Liver (tissue), 3 donors: ENCODE measurements around the gene PELI2.

Source experiments
- JUND ChIP-seq, 2 donors: IDR thresholded peaks; 2 replicates each; pipeline ENCODE4 v1.6.1; 2016; ENCODE audit warnings: antibody characterized with exemption in 2 of 2
- RAD21 ChIP-seq, 2 donors: IDR thresholded peaks; 2 replicates each; pipeline ENCODE4 v1.6.1; 2016; ENCODE audit warnings: antibody characterized with exemption in 2 of 2, mild to moderate bottlenecking in 2 of 2
- SP1 ChIP-seq: IDR thresholded peaks from 2 replicates; pipeline ENCODE4 v1.6.1; 2018; ENCODE audit warnings: antibody characterized with exemption, mild to moderate bottlenecking
- TF ChIP-seq, protein P1 (sequence below): IDR thresholded peaks from 2 replicates; pipeline ENCODE4 v1.6.1; 2016; ENCODE audit warnings: antibody characterized with exemption
- TF ChIP-seq, protein P2 (sequence below): IDR thresholded peaks from 2 replicates; pipeline ENCODE4 v1.6.1; 2016; ENCODE audit warnings: antibody characterized with exemption, mild to moderate bottlenecking
- TF ChIP-seq, protein P3 (sequence below): fragments of 150-350 bp; IDR thresholded peaks from 2 replicates; pipeline ENCODE4 v1.5.1; 2017; ENCODE audit warnings: improper control_type of control experiment, low read depth, low read length; ENCODE audit not compliant: missing input control
- donor health status: healthy.
- donor health status: healthy.

DNA sequence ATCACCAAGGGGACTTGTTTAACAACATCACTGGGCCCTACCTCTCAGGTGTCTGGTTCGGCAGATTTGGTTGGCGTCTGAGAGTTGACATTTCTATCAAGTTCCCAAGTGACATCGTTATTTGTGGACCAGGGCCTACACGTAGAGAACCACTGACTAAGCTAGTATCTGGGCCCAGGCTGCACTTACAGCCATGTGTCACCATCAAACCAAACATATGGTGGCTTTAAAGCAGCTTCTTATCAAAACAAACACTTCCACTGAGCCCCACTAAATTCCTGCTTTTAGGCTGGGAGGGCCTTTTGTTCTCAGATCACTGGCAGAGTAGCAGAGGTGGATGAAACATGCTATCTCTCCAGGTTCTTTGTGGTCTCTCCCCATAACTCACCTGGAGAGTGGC is 220.5 kb downstream of the PELI2 start:
- TF ChIP-seq, protein P1, sequence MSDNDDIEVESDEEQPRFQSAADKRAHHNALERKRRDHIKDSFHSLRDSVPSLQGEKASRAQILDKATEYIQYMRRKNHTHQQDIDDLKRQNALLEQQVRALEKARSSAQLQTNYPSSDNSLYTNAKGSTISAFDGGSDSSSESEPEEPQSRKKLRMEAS: no peak
- TF ChIP-seq, protein P2, sequence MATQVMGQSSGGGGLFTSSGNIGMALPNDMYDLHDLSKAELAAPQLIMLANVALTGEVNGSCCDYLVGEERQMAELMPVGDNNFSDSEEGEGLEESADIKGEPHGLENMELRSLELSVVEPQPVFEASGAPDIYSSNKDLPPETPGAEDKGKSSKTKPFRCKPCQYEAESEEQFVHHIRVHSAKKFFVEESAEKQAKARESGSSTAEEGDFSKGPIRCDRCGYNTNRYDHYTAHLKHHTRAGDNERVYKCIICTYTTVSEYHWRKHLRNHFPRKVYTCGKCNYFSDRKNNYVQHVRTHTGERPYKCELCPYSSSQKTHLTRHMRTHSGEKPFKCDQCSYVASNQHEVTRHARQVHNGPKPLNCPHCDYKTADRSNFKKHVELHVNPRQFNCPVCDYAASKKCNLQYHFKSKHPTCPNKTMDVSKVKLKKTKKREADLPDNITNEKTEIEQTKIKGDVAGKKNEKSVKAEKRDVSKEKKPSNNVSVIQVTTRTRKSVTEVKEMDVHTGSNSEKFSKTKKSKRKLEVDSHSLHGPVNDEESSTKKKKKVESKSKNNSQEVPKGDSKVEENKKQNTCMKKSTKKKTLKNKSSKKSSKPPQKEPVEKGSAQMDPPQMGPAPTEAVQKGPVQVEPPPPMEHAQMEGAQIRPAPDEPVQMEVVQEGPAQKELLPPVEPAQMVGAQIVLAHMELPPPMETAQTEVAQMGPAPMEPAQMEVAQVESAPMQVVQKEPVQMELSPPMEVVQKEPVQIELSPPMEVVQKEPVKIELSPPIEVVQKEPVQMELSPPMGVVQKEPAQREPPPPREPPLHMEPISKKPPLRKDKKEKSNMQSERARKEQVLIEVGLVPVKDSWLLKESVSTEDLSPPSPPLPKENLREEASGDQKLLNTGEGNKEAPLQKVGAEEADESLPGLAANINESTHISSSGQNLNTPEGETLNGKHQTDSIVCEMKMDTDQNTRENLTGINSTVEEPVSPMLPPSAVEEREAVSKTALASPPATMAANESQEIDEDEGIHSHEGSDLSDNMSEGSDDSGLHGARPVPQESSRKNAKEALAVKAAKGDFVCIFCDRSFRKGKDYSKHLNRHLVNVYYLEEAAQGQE: no peak
- TF ChIP-seq, protein P3, sequence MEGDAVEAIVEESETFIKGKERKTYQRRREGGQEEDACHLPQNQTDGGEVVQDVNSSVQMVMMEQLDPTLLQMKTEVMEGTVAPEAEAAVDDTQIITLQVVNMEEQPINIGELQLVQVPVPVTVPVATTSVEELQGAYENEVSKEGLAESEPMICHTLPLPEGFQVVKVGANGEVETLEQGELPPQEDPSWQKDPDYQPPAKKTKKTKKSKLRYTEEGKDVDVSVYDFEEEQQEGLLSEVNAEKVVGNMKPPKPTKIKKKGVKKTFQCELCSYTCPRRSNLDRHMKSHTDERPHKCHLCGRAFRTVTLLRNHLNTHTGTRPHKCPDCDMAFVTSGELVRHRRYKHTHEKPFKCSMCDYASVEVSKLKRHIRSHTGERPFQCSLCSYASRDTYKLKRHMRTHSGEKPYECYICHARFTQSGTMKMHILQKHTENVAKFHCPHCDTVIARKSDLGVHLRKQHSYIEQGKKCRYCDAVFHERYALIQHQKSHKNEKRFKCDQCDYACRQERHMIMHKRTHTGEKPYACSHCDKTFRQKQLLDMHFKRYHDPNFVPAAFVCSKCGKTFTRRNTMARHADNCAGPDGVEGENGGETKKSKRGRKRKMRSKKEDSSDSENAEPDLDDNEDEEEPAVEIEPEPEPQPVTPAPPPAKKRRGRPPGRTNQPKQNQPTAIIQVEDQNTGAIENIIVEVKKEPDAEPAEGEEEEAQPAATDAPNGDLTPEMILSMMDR: no peak
- TF ChIP-seq RAD21 (IDR thresholded peaks at IDR 0.05) (no peak), JUND (IDR thresholded peaks at IDR 0.05) (no peak), SP1 (no peak)
